ENCODE measurements around the gene CDH13. TPM values are rescaled to one million over a fixed set of nuclear protein-coding genes. Genes with fewer than 3 reads are reported as not detected.

Gene CDH13
- total and polyA plus RNA-seq, 2 experiments from 2014 or later = 1.6 to 4.4 TPM

GRCh38 chr16:83609178-83609577, 982.4 kb downstream of the CDH13 start:
- no peaks in the 10 kb centered on the region for H3F3A ChIP-seq (replicated peaks; ENCODE audit: low read depth)
- H3K27me3 ChIP-seq (ENCODE audit: insufficient read depth) = no peaks in the 10 kb centered on the region
- peaks cover 5% of the 10 kb centered on the region; the same call in 1 of the 2 replicates for H3K9me2 ChIP-seq (ENCODE audit: insufficient read depth)
- H2AFZ ChIP-seq = no peak overlapping the region
- H3K79me2 ChIP-seq (replicated peaks; ENCODE audit: insufficient read depth) = no peaks in the 10 kb centered on the region
- no peak overlapping the region for H3K4me3 ChIP-seq
- peaks cover 16% of the 10 kb centered on the region for H3K4me1 Mint-ChIP-seq
- ATAC-seq = no peak
- no peaks in the 10 kb centered on the region for H4K20me1 ChIP-seq (replicated peaks; ENCODE audit: insufficient read depth)
- no peak overlapping the region for H3K27ac Mint-ChIP-seq
- no peak overlapping the region for H3K4me2 ChIP-seq
- no peak for DNase-seq (ENCODE audit: low spot score)
- no peaks in the 10 kb centered on the region for H3K36me3 ChIP-seq (ENCODE audit: insufficient read depth)
- TF ChIP-seq EZH2 (IDR thresholded peaks at IDR 0.05; ENCODE audit: low read depth, unreplicated experiment) (no peak), ZNF462 (CRISPR knock-in tag; IDR thresholded peaks at IDR 0.05) (no peak), POLR2AphosphoS5 (IDR thresholded peaks at IDR 0.05; ENCODE audit: low read depth) (no peak), NANOG (IDR thresholded peaks at IDR 0.05; ENCODE audit: borderline replicate concordance) (no peak), ZNF114 (CRISPR knock-in tag; IDR thresholded peaks at IDR 0.05) (no peak), EZH2phosphoT487 (IDR thresholded peaks at IDR 0.05; ENCODE audit: unreplicated experiment) (no peak), CREB1 (CRISPR knock-in tag; IDR thresholded peaks at IDR 0.05; ENCODE audit: low read depth) (no peak), ZNF331 (CRISPR knock-in tag; IDR thresholded peaks at IDR 0.05; ENCODE audit: low read depth) (no peak), STAT1 (IDR thresholded peaks at IDR 0.05; ENCODE audit: unreplicated experiment) (no peak), CTCF (conservative IDR thresholded peaks at IDR 0.05; ENCODE audit: low read depth in 2 of 2) (no peak), JUNB (IDR thresholded peaks at IDR 0.05; ENCODE audit: unreplicated experiment) (no peak)
- TF ChIP-seq, protein P1, sequence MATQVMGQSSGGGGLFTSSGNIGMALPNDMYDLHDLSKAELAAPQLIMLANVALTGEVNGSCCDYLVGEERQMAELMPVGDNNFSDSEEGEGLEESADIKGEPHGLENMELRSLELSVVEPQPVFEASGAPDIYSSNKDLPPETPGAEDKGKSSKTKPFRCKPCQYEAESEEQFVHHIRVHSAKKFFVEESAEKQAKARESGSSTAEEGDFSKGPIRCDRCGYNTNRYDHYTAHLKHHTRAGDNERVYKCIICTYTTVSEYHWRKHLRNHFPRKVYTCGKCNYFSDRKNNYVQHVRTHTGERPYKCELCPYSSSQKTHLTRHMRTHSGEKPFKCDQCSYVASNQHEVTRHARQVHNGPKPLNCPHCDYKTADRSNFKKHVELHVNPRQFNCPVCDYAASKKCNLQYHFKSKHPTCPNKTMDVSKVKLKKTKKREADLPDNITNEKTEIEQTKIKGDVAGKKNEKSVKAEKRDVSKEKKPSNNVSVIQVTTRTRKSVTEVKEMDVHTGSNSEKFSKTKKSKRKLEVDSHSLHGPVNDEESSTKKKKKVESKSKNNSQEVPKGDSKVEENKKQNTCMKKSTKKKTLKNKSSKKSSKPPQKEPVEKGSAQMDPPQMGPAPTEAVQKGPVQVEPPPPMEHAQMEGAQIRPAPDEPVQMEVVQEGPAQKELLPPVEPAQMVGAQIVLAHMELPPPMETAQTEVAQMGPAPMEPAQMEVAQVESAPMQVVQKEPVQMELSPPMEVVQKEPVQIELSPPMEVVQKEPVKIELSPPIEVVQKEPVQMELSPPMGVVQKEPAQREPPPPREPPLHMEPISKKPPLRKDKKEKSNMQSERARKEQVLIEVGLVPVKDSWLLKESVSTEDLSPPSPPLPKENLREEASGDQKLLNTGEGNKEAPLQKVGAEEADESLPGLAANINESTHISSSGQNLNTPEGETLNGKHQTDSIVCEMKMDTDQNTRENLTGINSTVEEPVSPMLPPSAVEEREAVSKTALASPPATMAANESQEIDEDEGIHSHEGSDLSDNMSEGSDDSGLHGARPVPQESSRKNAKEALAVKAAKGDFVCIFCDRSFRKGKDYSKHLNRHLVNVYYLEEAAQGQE (IDR thresholded peaks at IDR 0.05; ENCODE audit: unreplicated experiment) = no peak
- TF ChIP-seq, protein P2, sequence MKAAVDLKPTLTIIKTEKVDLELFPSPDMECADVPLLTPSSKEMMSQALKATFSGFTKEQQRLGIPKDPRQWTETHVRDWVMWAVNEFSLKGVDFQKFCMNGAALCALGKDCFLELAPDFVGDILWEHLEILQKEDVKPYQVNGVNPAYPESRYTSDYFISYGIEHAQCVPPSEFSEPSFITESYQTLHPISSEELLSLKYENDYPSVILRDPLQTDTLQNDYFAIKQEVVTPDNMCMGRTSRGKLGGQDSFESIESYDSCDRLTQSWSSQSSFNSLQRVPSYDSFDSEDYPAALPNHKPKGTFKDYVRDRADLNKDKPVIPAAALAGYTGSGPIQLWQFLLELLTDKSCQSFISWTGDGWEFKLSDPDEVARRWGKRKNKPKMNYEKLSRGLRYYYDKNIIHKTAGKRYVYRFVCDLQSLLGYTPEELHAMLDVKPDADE (IDR thresholded peaks at IDR 0.05) = no peak
- no peak overlapping the region for H3K4me3 Mint-ChIP-seq
- H3K36me3 Mint-ChIP-seq (ENCODE audit: low read depth) = peaks cover 8% of the 10 kb centered on the region; the same call in 2 of the 3 replicates
- peaks cover 16% of the 10 kb centered on the region; the same call in 2 of the 3 replicates for H3K9me3 Mint-ChIP-seq
- peaks cover 2% of the 10 kb centered on the region; the same call in 1 of the 2 replicates for H3K4me1 ChIP-seq (ENCODE audit: insufficient read depth)
- H3K27ac ChIP-seq (ENCODE audit: low read depth) = no peak overlapping the region
- peaks cover 2% of the 10 kb centered on the region for H3K27me3 Mint-ChIP-seq (ENCODE audit: insufficient read depth, low read depth, poor library complexity)

Data from GM23338 (cell line).